B cell (primary cell): ENCODE results near the gene NUP93. TPM values are rescaled to one million over a fixed set of nuclear protein-coding genes. Genes with fewer than 3 reads are reported as not detected.

Experiments used
- ATAC-seq: fragments of 200-7000 bp; cut with Tn5 transposase; one replicate; pipeline ENCODE4 v1.10.0; 2021; ENCODE audit warnings: low read depth, mild to moderate bottlenecking, moderate number of reproducible peaks, moderate library complexity
- CTCF ChIA-PET: fragments of 350-600 bp; sonication (Branson Sonifier 250); formaldehyde crosslinking; loops from one replicate; lab custom pipeline; 2021; ENCODE audit warnings: antibody characterized with exemption, inconsistent platforms; lab: Charles Lee
- POLR2A ChIA-PET: fragments of 350-600 bp; sonication (Branson Sonifier 250); formaldehyde crosslinking; loops from one replicate; lab custom pipeline; 2021; ENCODE audit warnings: antibody characterized with exemption; lab: Charles Lee
- DNase-seq: peaks from one replicate; pipeline ENCODE4 v3.0.0; 2013
- H2AFZ ChIP-seq: 2 replicates; pipeline ENCODE4 v1.6.1; 2012; ENCODE audit warnings: mild to moderate bottlenecking, low read depth, low read length; ENCODE audit not compliant: insufficient read depth, poor library complexity, severe bottlenecking
- H3K27ac ChIP-seq, 2 donors: 1 replicate in 1 of 2; 2 replicates in 1 of 2; pipeline ENCODE4 v1.5.1; 2012 to 2013; ENCODE audit warnings: low read length in 2 of 2, mild to moderate bottlenecking in 2 of 2, moderate library complexity in 1 of 2
- H3K27me3 ChIP-seq, 4 experiments: fragments of 200-600 bp in 1 of 4; sonication (generic) in 1 of 4; replicated peaks in 1 of 4; 1 replicate in 2 of 4; 2 replicates in 2 of 4; pipeline versions ENCODE4 v1.6.1 to v1.7.0; 2013 to 2016; ENCODE audit warnings: low read length in 3 of 4, mild to moderate bottlenecking in 2 of 4, mixed read lengths in 1 of 4, moderate library complexity in 1 of 4; ENCODE audit not compliant: insufficient read depth in 4 of 4, control insufficient read depth in 3 of 4; ENCODE audit errors: control extremely low read depth in 1 of 4
- H3K36me3 ChIP-seq, 2 experiments: replicated peaks in 1 of 2; 1 replicate in 1 of 2; 2 replicates in 1 of 2; pipeline versions ENCODE4 v1.6.1 to v1.7.1; 2013; ENCODE audit warnings: low read length in 1 of 2; ENCODE audit not compliant: insufficient read depth in 2 of 2, control insufficient read depth in 1 of 2; ENCODE audit errors: control extremely low read depth in 1 of 2, extremely low read depth in 1 of 2
- H3K4me1 ChIP-seq, 2 donors: fragments of 200-600 bp in 1 of 2; sonication (generic) in 1 of 2; 1 replicate in 1 of 2; 2 replicates in 1 of 2; pipeline versions ENCODE4 v1.5.1 to v1.6.1; 2013 to 2017; ENCODE audit warnings: low read length in 2 of 2; ENCODE audit not compliant: control insufficient read depth in 2 of 2, insufficient read depth in 2 of 2
- H3K4me2 ChIP-seq: replicated peaks from 2 replicates; pipeline ENCODE3; 2012; ENCODE audit warnings: mild to moderate bottlenecking, low read depth, low read length; ENCODE audit not compliant: poor library complexity, severe bottlenecking
- H3K4me3 ChIP-seq, 5 experiments: fragments of 200-600 bp in 1 of 5; sonication (generic) in 1 of 5; 1 replicate in 3 of 5; 2 replicates in 2 of 5; pipeline versions ENCODE4 v1.5.1 to v1.7.0; 2011 to 2016; ENCODE audit warnings: low read length in 4 of 5, mild to moderate bottlenecking in 4 of 5, low read depth in 2 of 5, control low read depth in 1 of 5, moderate library complexity in 1 of 5; ENCODE audit not compliant: insufficient read depth in 1 of 5; ENCODE audit errors: control extremely low read depth in 1 of 5, extremely low read depth in 1 of 5
- H3K79me2 ChIP-seq: fragments of 200-600 bp; sonication (generic); one replicate; pipeline ENCODE4 v1.6.0; 2016; ENCODE audit warnings: low read length; ENCODE audit not compliant: control insufficient read depth, insufficient read depth
- H3K9ac ChIP-seq: fragments of 200-600 bp; sonication (generic); 2 replicates; pipeline ENCODE4 v1.6.1; 2017; ENCODE audit warnings: mild to moderate bottlenecking, low read length, moderate library complexity
- H3K9me3 ChIP-seq, 3 donors: one replicate each; pipeline versions ENCODE4 v1.6.1 to v1.7.1; 2013; ENCODE audit warnings: low read length in 2 of 3; ENCODE audit not compliant: control insufficient read depth in 2 of 3, insufficient read depth in 1 of 3; ENCODE audit errors: control extremely low read depth in 1 of 3
- H4K20me1 ChIP-seq: 2 replicates; pipeline ENCODE4 v1.6.0; 2012; ENCODE audit warnings: mild to moderate bottlenecking, low read length; ENCODE audit not compliant: insufficient read depth, control insufficient read depth, poor library complexity, severe bottlenecking
- H3K27ac Mint-ChIP-seq: one replicate; pipeline ENCODE4 v1.8.0; 2021; ENCODE audit warnings: mixed read lengths
- H3K27me3 Mint-ChIP-seq: one replicate; pipeline ENCODE4 v1.8.0; 2021; ENCODE audit warnings: mixed read lengths
- H3K4me1 Mint-ChIP-seq: one replicate; pipeline ENCODE4 v1.8.0; 2021; ENCODE audit warnings: mixed read lengths
- H3K4me3 Mint-ChIP-seq: one replicate; pipeline ENCODE4 v1.8.0; 2021; ENCODE audit warnings: mixed read lengths
- H3K9me3 Mint-ChIP-seq: one replicate; pipeline ENCODE4 v1.8.0; 2022; ENCODE audit warnings: mixed read lengths; ENCODE audit not compliant: insufficient read depth
- EZH2 ChIP-seq: IDR thresholded peaks from 2 replicates; pipeline ENCODE4 v1.6.1; 2012; ENCODE audit warnings: borderline replicate concordance, low read depth, mild to moderate bottlenecking, moderate library complexity, low read length; ENCODE audit not compliant: insufficient read depth, poor library complexity, severe bottlenecking
- WGBS: methylation state at CpG from one replicate; pipeline ENCODE4 v1.1.5; 2013; ENCODE audit warnings: missing lambda C conversion rate; ENCODE audit not compliant: insufficient coverage; 5-methylcytosine and 5-hydroxymethylcytosine counted together
- intact Hi-C: fragments of 100-400 bp; cut with micrococcal nuclease; formaldehyde crosslinking; loops from one replicate; pipeline ENCODE4 v1.10.0; 2022
- polyA plus RNA-seq: library from polyadenylated mRNA; depleted of rRNA; stranded (reverse); fragments of >200 nt; gene quantifications from 2 replicates; pipeline ENCODE4 v1.2.3, GENCODE V29; 2012
- total RNA-seq, 2 donors: library from RNA; stranded (reverse); fragments of 120-200 nt in 1 of 2; gene quantifications; 1 replicate in 1 of 2; 2 replicates in 1 of 2; pipeline versions ENCODE4 v1.2.3 to v1.2.4, GENCODE V29; 2013 to 2022
- TF ChIP-seq, protein P1 (sequence below): fragments of 200-600 bp; IDR thresholded peaks from one replicate; pipeline ENCODE4 v1.8.0; 2022; ENCODE audit warnings: antibody characterized with exemption, mild to moderate bottlenecking

NUP93 gene
- total and polyA plus RNA-seq, 2 donors (not counting 1 experiment from before 2014, with no cell fraction given) = 23.6 to 64.6 TPM

DNA sequence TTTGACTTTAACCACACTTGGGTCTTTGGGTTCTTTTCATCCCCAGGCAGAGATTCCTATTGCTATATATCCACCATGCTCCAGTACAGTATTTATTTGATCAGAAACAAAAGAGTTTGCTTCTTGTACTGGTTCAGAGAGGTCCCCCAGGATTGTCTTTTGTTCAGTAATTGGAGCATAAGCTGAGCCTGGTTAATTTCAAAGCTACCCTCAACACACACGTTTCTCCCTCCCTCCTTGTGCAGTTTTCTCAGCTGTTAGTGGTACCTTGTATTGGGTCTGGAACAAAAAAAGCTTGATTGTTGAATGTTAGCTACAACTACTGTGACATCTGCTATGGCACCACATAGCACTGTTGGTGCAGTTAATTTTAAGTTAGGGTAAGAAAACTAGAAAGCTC is 50.0 kb downstream of the NUP93 start:
- H3K36me3 ChIP-seq = no peaks in the 10 kb centered on the region
- no peak overlapping the region for H2AFZ ChIP-seq
- no peak for ATAC-seq
- H3K4me3 ChIP-seq = no peak overlapping the region
- H3K4me1 Mint-ChIP-seq = no peaks in the 10 kb centered on the region
- H3K9me3 ChIP-seq = no peaks in the 10 kb centered on the region
- no peak overlapping the region for H3K9ac ChIP-seq
- H3K79me2 ChIP-seq = peaks cover 10% of the 10 kb centered on the region
- TF ChIP-seq, protein P1, sequence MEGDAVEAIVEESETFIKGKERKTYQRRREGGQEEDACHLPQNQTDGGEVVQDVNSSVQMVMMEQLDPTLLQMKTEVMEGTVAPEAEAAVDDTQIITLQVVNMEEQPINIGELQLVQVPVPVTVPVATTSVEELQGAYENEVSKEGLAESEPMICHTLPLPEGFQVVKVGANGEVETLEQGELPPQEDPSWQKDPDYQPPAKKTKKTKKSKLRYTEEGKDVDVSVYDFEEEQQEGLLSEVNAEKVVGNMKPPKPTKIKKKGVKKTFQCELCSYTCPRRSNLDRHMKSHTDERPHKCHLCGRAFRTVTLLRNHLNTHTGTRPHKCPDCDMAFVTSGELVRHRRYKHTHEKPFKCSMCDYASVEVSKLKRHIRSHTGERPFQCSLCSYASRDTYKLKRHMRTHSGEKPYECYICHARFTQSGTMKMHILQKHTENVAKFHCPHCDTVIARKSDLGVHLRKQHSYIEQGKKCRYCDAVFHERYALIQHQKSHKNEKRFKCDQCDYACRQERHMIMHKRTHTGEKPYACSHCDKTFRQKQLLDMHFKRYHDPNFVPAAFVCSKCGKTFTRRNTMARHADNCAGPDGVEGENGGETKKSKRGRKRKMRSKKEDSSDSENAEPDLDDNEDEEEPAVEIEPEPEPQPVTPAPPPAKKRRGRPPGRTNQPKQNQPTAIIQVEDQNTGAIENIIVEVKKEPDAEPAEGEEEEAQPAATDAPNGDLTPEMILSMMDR = no peak
- no peak for TF ChIP-seq EZH2
- H3K4me2 ChIP-seq = no peak overlapping the region
- intact Hi-C loops = no loop called here
- H3K27ac ChIP-seq = no peak overlapping the region
- H3K27me3 Mint-ChIP-seq = no peaks in the 10 kb centered on the region
- H3K27ac Mint-ChIP-seq = no peak overlapping the region
- no peak overlapping the region for H3K4me3 Mint-ChIP-seq
- WGBS = no CpG with 5 or more reads among the region's 1 CpG
- POLR2A ChIA-PET = no interaction called here
- DNase-seq = no peak
- H3K4me1 ChIP-seq = no peaks in the 10 kb centered on the region
- CTCF ChIA-PET = no interaction called here
- peaks cover 5% of the 10 kb centered on the region for H4K20me1 ChIP-seq
- no peaks in the 10 kb centered on the region for H3K27me3 ChIP-seq
- no peaks in the 10 kb centered on the region for H3K9me3 Mint-ChIP-seq

DNA sequence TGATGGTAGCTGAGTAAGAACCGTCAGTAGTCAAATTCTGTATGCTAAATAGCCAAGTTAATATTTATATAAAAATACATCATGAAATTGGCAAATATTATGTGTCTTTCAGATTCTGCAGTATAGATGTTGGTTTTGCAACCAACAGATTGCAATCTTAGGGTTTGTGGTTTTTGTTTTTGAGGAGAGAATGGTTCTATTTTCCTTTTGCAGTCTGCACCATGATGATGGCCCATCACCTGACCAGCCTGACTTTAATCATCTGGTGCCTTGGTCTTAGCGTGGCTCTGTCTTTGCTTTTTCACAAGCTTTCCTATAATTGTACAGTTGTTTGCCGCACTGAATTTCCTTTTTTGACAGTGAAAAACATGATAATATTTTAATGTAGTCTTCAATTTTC is 50.7 kb downstream of the NUP93 start:
- Mint-ChIP-seq H3K9me3 (no peaks in the 10 kb centered on the region), H3K27me3 (no peaks in the 10 kb centered on the region), H3K27ac (no peak overlapping the region), H3K4me3 (no peak overlapping the region), H3K4me1 (no peaks in the 10 kb centered on the region)
- no peaks in the 10 kb centered on the region for H3K4me1 ChIP-seq
- peaks cover 6% of the 10 kb centered on the region for H3K79me2 ChIP-seq
- ATAC-seq (no peak), DNase-seq (no peak)
- CTCF ChIA-PET = interaction anchor here (0.9 kb wide), 1 partner anchor 10 kb away, joined by 3 read pairs; no protein-coding TSS in a partner anchor
- H3K4me3 ChIP-seq = no peak overlapping the region
- H3K27me3 ChIP-seq = no peaks in the 10 kb centered on the region
- POLR2A ChIA-PET = no interaction called here
- WGBS = no CpG with 5 or more reads among the region's 3 CpGs
- no peak for TF ChIP-seq EZH2
- TF ChIP-seq, protein P1 = no peak
- no peak overlapping the region for H3K4me2 ChIP-seq
- no peaks in the 10 kb centered on the region for H3K9me3 ChIP-seq
- no peak overlapping the region for H3K9ac ChIP-seq
- intact Hi-C loops = no loop called here
- H4K20me1 ChIP-seq = peaks cover 2% of the 10 kb centered on the region
- H3K27ac ChIP-seq = no peak overlapping the region
- no peak overlapping the region for H2AFZ ChIP-seq
- H3K36me3 ChIP-seq = no peaks in the 10 kb centered on the region
